ENCODE results near the gene COMP.

DNA sequence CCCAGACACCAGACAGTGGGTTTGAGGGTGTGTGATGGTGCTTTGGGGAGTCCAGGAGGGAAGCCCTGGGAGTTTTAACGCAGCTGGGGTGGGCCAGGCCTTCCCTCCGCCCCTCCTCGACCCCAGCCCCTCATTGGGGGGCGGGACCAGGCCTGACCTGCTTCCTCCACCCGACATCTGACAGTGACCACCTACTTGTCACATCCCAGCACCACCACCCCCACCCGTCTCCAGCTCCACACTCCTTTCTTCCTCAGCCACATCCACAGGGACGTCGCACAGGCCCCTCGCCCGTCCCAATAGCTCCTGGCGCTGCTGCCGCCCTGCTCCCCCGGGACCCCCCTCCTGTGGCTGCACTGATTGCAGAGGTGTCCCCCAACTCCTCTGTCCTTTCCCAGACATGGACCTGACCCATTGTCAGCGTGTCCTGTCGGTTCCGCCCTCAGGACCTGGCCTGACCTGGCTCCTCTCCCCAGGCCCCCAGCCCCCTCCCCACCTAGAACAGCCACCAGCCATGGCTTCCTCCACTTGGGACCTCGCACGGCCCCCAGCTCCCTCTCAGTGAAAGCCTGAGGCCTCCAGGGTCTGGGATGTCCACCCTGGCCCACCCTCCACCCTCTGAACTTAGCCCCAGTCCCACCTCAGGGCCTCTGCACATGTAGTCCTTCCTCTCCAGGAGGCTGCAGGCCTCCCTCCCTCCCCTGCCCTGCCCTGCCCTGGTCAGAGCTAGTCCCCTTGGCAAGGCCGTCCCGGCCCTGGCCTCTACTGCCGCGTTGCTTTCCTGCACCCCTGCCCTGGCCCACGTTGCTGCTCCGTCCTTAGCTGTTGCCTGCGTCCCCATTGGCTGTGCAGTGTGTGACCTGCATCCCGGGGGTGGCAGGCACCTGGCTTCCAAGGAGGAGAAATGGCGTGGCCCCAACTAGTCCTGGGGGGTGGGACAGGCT, 30.4 kb downstream of the COMP start:
- TF ChIP-seq, protein P1, sequence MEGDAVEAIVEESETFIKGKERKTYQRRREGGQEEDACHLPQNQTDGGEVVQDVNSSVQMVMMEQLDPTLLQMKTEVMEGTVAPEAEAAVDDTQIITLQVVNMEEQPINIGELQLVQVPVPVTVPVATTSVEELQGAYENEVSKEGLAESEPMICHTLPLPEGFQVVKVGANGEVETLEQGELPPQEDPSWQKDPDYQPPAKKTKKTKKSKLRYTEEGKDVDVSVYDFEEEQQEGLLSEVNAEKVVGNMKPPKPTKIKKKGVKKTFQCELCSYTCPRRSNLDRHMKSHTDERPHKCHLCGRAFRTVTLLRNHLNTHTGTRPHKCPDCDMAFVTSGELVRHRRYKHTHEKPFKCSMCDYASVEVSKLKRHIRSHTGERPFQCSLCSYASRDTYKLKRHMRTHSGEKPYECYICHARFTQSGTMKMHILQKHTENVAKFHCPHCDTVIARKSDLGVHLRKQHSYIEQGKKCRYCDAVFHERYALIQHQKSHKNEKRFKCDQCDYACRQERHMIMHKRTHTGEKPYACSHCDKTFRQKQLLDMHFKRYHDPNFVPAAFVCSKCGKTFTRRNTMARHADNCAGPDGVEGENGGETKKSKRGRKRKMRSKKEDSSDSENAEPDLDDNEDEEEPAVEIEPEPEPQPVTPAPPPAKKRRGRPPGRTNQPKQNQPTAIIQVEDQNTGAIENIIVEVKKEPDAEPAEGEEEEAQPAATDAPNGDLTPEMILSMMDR (conservative IDR thresholded peaks at IDR 0.05; ENCODE audit: low read depth, low read length), result no peak
- TF ChIP-seq EZH2 (IDR thresholded peaks at IDR 0.05; ENCODE audit: low read length, unreplicated experiment), result no peak
